Neural cell (in vitro differentiated cells): ENCODE results near the gene HS6ST1. TPM values are rescaled to one million over a fixed set of nuclear protein-coding genes. Genes with fewer than 3 reads are reported as not detected.

ENCODE experiments used
- H2AFZ ChIP-seq: fragments of 200-600, 300-800 bp; sonication (generic), shearing (Covaris generic); 2 replicates; pipeline ENCODE4 v1.6.0; 2014; ENCODE audit warnings: low read depth, mild to moderate bottlenecking, antibody characterized with exemption, low read length, moderate library complexity
- H3F3A ChIP-seq: fragments of 200-600 bp; shearing (Covaris generic); 2 replicates; pipeline ENCODE4 v1.6.1; 2016; ENCODE audit warnings: mild to moderate bottlenecking, moderate library complexity, mixed read lengths, antibody characterized with exemption, low read length; ENCODE audit not compliant: insufficient read depth, poor library complexity, severe bottlenecking
- H3K27ac ChIP-seq: fragments of 200-600, 300-800 bp; sonication (generic), shearing (Covaris generic); 2 replicates; pipeline ENCODE4 v1.5.1; 2014; ENCODE audit warnings: mild to moderate bottlenecking, low read length, moderate library complexity
- H3K27me3 ChIP-seq: fragments of 300-800, 200-600 bp; sonication (generic), shearing (Covaris generic); 2 replicates; pipeline ENCODE4 v1.6.0; 2014; ENCODE audit warnings: mild to moderate bottlenecking, low read depth, low read length, moderate library complexity; ENCODE audit not compliant: insufficient read depth
- H3K36me3 ChIP-seq: fragments of 300-800, 200-600 bp; sonication (generic), shearing (Covaris generic); 2 replicates; pipeline ENCODE4 v1.5.1; 2014; ENCODE audit warnings: mild to moderate bottlenecking, antibody characterized with exemption, low read length, moderate library complexity; ENCODE audit not compliant: insufficient read depth
- H3K4me2 ChIP-seq: fragments of 300-800, 200-600 bp; sonication (generic), shearing (Covaris generic); 2 replicates; pipeline ENCODE4 v1.6.0; 2014; ENCODE audit warnings: mild to moderate bottlenecking, low read length
- H3K4me3 ChIP-seq: fragments of 300-800, 200-600 bp; sonication (generic), shearing (Covaris generic); 2 replicates; pipeline ENCODE4 v1.5.1; 2014; ENCODE audit warnings: mild to moderate bottlenecking, low read length, moderate library complexity
- H3K79me2 ChIP-seq: fragments of 200-600 bp; shearing (Covaris generic); replicated peaks from 2 replicates; pipeline ENCODE4 v1.6.0; 2014; ENCODE audit warnings: mild to moderate bottlenecking, low read length, moderate library complexity; ENCODE audit not compliant: insufficient read depth
- H3K9ac ChIP-seq: fragments of 300-800, 200-600 bp; sonication (generic), shearing (Covaris generic); 2 replicates; pipeline ENCODE4 v1.6.1; 2016; ENCODE audit warnings: mild to moderate bottlenecking, low read length, mixed read lengths
- H3K9me2 ChIP-seq: fragments of 200-600 bp; shearing (Covaris generic); 2 replicates; pipeline ENCODE4 v1.6.1; 2016; ENCODE audit warnings: mild to moderate bottlenecking, low read length, mixed read lengths; ENCODE audit not compliant: insufficient read depth
- H3K9me3 ChIP-seq: fragments of 200-600, 300-800 bp; sonication (generic), shearing (Covaris generic); 2 replicates; pipeline ENCODE4 v1.6.1; 2016; ENCODE audit warnings: mild to moderate bottlenecking, mixed run types, low read length, moderate library complexity, mixed read lengths
- H4K20me1 ChIP-seq: fragments of 200-600 bp; shearing (Covaris generic); 2 replicates; pipeline ENCODE4 v1.6.1; 2016; ENCODE audit warnings: mild to moderate bottlenecking, mixed run types; ENCODE audit not compliant: insufficient read depth
- CTCF ChIP-seq: fragments of 450-650 bp; IDR thresholded peaks from 2 replicates; pipeline ENCODE4 v1.5.1; 2014; ENCODE audit warnings: antibody characterized with exemption, mild to moderate bottlenecking, moderate library complexity; ENCODE audit not compliant: poor library complexity, severe bottlenecking
- EP300 ChIP-seq: fragments of 450-650 bp; conservative IDR thresholded peaks from 2 replicates; pipeline ENCODE4 v1.6.1; 2014; ENCODE audit warnings: antibody characterized with exemption, mild to moderate bottlenecking, moderate library complexity; ENCODE audit not compliant: poor library complexity, severe bottlenecking
- EZH2 ChIP-seq: fragments of 200-600, 300-800 bp; shearing (Covaris generic), sonication (generic); IDR thresholded peaks from 2 replicates; pipeline ENCODE4 v1.6.1; 2014; ENCODE audit warnings: antibody characterized with exemption, low read length, borderline replicate concordance, mild to moderate bottlenecking; ENCODE audit not compliant: insufficient read depth, poor library complexity, severe bottlenecking
- MXI1 ChIP-seq: fragments of 450-650 bp; conservative IDR thresholded peaks from 2 replicates; pipeline ENCODE4 v1.6.1; 2014; ENCODE audit warnings: antibody characterized with exemption, mild to moderate bottlenecking; ENCODE audit not compliant: poor library complexity, severe bottlenecking
- POLR2AphosphoS5 ChIP-seq: IDR thresholded peaks from 2 replicates; pipeline ENCODE4 v1.6.1; 2012
- RAD21 ChIP-seq: fragments of 450-650 bp; conservative IDR thresholded peaks from 2 replicates; pipeline ENCODE4 v1.6.1; 2014; ENCODE audit warnings: antibody characterized with exemption, mild to moderate bottlenecking, moderate library complexity
- REST ChIP-seq: IDR thresholded peaks from 2 replicates; pipeline ENCODE4 v1.6.1; 2012; ENCODE audit warnings: borderline replicate concordance
- SMC3 ChIP-seq: fragments of 450-650 bp; conservative IDR thresholded peaks from 2 replicates; pipeline ENCODE4 v1.6.1; 2014; ENCODE audit warnings: antibody characterized with exemption, mild to moderate bottlenecking, moderate library complexity; ENCODE audit not compliant: poor library complexity
- TAF1 ChIP-seq: IDR thresholded peaks from 2 replicates; pipeline ENCODE4 v1.6.1; 2012; ENCODE audit warnings: low read depth
- polyA plus RNA-seq: library from polyadenylated mRNA; depleted of rRNA; stranded (reverse); fragments of >200 nt; gene quantifications from 2 replicates; pipeline ENCODE4 v1.2.3, GENCODE V29; 2014

Gene HS6ST1
- polyA plus RNA-seq, 1 donor from 2014 or later, result 44.1 TPM

- Histone ChIP-seq H4K20me1 (no peaks in the 10 kb centered on the region), H2AFZ (no peak overlapping the region), H3F3A (no peaks in the 10 kb centered on the region), H3K9me3 (no peaks in the 10 kb centered on the region), H3K4me3 (no peak overlapping the region), H3K27ac (no peak overlapping the region), H3K4me2 (no peak overlapping the region), H3K27me3 (no peaks in the 10 kb centered on the region), H3K79me2 (peaks cover 10% of the 10 kb centered on the region), H3K36me3 (no peaks in the 10 kb centered on the region), H3K9ac (no peak overlapping the region), H3K9me2 (no peaks in the 10 kb centered on the region)
- no peak for TF ChIP-seq SMC3
- no peak for TF ChIP-seq POLR2AphosphoS5
- no peak for TF ChIP-seq CTCF
- TF ChIP-seq RAD21, result no peak
- no peak for TF ChIP-seq MXI1
- no peak for TF ChIP-seq REST
- no peak for TF ChIP-seq TAF1
- no peak for TF ChIP-seq EP300
- no peak for TF ChIP-seq EZH2
These were observed 31.5 kb downstream of the HS6ST1 start for GRCh38 chr2:128286905-128287779.

GRCh38 chr2:128286011-128286721 is 32.5 kb downstream of the HS6ST1 start:
- no peak overlapping the region for H3K27ac ChIP-seq

More at GRCh38 chr2:128286011-128286721, 32.5 kb downstream of the HS6ST1 start:
- Histone ChIP-seq H3K9ac (no peak overlapping the region), H4K20me1 (no peaks in the 10 kb centered on the region), H3K36me3 (no peaks in the 10 kb centered on the region), H3K9me3 (no peaks in the 10 kb centered on the region), H3F3A (no peaks in the 10 kb centered on the region), H3K79me2 (peaks cover 10% of the 10 kb centered on the region), H3K27me3 (no peaks in the 10 kb centered on the region), H2AFZ (no peak overlapping the region), H3K4me2 (no peak overlapping the region), H3K4me3 (no peak overlapping the region), H3K9me2 (no peaks in the 10 kb centered on the region)
- TF ChIP-seq REST, result no peak
- no peak for TF ChIP-seq SMC3
- no peak for TF ChIP-seq CTCF
- no peak for TF ChIP-seq TAF1
- TF ChIP-seq EZH2, result no peak
- TF ChIP-seq POLR2AphosphoS5, result no peak
- TF ChIP-seq EP300, result no peak
- no peak for TF ChIP-seq MXI1
- TF ChIP-seq RAD21, result no peak
